22Rv1 (cell line): Measurements from ENCODE around the gene TSEN2.

Experiments used
- H3K27ac ChIP-seq: fragments of 450-650 bp; 2 replicates; pipeline ENCODE4 v1.5.1; 2017
- ZFX ChIP-seq: fragments of 450-650 bp; IDR thresholded peaks from 2 replicates; pipeline ENCODE4 v1.6.1; 2017; ENCODE audit warnings: antibody characterized with exemption, borderline replicate concordance
- TF ChIP-seq, protein P1 (sequence below): fragments of 450-650 bp; IDR thresholded peaks from 2 replicates; pipeline ENCODE4 v1.5.1; 2017; ENCODE audit warnings: mild to moderate bottlenecking

The TSEN2 gene

DNA sequence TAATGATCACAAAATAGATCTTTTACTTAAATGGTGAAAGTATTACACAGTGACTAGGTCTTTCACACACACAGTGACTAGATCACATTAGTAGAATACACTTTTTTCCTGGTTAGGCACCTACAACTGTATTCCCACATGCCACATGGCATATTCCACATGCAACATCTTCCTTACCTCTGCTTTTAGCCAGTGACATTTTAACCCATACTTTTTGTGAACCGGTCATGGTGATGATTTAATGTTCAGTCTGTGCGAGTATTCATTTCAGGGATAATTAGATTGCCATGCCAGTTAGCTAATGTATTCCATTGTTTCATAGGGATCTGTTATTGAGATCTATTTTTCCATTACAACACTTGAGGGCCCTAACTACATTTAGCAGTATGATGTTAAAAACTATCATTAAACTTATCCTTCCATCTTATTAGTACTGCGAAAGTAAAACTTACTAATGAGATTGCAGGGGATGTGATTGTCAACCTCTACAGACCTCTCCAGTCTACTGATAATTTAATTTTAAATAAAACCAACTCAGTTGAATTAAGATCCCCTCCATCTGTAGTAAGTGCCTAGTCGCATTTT, 28.3 kb downstream of the TSEN2 start:
- no peak overlapping the region for H3K27ac ChIP-seq
- no peak for TF ChIP-seq ZFX
- TF ChIP-seq, protein P1, sequence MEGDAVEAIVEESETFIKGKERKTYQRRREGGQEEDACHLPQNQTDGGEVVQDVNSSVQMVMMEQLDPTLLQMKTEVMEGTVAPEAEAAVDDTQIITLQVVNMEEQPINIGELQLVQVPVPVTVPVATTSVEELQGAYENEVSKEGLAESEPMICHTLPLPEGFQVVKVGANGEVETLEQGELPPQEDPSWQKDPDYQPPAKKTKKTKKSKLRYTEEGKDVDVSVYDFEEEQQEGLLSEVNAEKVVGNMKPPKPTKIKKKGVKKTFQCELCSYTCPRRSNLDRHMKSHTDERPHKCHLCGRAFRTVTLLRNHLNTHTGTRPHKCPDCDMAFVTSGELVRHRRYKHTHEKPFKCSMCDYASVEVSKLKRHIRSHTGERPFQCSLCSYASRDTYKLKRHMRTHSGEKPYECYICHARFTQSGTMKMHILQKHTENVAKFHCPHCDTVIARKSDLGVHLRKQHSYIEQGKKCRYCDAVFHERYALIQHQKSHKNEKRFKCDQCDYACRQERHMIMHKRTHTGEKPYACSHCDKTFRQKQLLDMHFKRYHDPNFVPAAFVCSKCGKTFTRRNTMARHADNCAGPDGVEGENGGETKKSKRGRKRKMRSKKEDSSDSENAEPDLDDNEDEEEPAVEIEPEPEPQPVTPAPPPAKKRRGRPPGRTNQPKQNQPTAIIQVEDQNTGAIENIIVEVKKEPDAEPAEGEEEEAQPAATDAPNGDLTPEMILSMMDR = no peak

DNA sequence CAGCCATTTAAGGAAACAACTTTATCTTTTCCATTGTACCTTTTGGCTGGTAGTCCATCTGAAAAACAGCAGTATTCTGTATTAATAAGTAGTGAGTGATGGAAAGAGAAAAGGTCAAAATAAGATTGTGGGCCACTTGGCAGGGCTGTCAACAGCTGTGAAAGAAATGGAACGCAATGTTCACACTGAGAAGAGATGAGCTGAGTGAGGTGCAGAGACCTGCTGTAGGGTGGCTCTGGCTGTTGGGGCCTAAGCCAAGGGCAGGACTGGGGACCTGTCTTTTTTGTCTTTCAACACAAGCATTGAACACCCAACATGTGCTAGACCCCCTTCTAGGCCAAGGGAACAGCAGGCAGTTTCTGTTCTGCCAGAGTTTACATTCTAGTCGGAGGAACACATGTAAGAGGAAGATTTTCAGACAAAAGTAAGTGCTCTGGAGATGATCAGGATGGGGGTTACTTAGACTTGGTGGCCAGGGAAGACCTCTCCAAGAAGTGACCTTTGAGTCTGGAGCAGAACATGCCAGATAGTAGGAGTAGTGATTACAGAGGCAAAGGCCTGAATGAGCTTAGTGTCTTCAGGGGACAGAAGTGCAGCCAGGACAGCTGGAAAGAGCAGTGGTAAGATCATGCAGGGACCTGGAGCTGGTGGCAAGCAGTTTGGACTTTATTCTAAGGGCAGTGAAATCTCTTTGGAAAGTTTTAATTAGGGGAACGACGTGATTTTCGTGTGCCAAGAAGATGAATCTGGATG, 29.6 kb downstream of the TSEN2 start:
- TF ChIP-seq, protein P1 = no peak
- TF ChIP-seq ZFX = no peak
- no peak overlapping the region for H3K27ac ChIP-seq

DNA sequence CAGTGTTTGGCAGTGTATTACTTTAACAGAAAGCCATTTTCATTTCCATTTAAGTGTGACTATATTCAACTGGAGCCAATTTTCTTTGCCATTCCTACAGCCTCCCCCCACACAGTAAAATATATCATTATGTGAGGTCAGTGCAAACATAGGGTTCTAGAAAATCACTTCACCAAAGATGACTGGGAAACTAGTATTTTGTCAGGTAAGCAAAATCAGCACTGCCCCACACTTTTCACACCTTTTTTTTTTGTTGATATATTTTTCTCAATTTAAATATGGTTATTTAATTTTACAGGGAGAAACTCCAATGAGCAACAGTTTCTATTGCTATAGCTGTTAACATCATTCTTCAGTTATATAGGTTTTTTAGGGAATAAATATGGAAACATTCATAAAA, 31.4 kb downstream of the TSEN2 start:
- TF ChIP-seq ZFX = no peak
- TF ChIP-seq, protein P1 = no peak

DNA sequence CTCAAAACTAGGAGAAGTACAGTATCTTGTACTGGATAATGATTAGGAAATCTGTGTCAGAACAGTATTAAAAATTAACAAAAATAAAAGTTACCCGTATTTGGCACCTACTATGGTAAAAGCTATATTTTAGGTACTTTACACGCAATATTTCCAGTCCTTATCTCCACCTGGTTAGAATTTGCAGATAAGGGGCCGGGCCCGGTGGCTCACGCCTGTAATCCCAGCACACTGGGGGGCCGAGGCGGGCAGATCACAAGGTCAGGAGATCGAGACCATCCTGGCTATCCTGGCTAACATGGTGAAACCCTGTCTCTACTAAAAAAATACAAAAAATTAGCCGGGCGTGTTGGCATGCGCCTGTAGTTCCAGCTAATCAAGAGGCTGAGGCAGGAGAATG, 32.6 kb downstream of the TSEN2 start:
- no peak overlapping the region for H3K27ac ChIP-seq
- no peak for TF ChIP-seq ZFX
- TF ChIP-seq, protein P1 = no peak

More for the DNA sequence above, 31.4 kb downstream of the TSEN2 start:
- H3K27ac ChIP-seq = no peak overlapping the region

DNA sequence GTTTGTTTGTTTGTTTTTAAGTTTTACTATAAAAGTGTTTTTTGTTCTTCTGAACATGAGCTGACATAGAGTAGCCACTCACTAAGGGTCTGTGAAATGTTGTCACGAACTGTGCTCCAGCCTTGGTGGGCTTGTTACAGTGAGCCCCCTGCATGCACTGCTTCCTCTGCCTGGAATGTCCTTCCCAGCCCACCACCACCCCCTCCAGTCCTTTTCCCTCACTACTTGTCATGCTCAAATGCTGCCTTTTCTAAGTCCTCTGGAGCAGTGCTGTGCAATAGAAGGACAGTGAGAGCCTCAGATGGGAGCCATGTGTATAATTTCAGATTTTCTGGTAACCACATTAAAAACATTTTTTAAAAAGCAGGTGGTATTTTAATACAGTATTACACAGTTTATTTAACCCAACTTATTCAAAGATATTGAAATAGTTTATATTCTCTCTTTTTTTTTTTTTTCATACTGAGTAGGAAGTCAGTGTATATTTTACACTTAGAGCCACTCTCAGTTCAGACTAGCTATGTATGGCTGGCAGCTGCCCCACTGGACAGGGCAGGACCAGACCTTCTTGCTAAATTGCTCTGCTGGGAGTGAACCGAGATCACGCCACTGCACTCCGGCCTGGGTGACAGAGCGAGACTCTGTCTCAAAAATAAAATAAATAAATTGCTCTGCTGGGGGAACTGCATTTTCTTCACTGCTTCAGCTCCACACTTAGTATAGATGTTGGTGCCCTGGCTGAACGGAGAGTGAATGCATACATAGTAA, 34.2 kb downstream of the TSEN2 start:
- TF ChIP-seq ZFX = no peak
- TF ChIP-seq, protein P1 = no peak
- H3K27ac ChIP-seq = no peak overlapping the region

DNA sequence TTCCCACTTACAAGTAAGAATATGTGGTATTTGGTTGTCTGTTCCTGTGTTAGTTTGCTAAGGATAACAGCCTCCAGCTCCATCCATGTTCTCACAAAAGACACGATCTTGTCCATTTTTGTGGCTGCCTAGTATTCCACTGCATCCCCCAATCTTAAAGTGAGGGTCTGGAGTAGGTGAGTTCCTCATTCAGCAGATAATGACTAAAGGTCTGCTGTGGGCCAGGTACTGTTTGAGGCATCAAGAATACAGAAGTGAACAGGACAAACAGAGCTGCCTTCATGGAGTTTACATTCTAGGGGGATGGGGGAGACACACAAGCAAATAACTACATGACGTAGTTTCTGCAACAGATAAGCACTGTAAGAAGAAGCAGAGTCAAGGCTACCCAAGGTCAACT, 36.7 kb downstream of the TSEN2 start:
- no peak overlapping the region for H3K27ac ChIP-seq
- TF ChIP-seq, protein P1 = no peak
- TF ChIP-seq ZFX = no peak
